GM23338 (cell line): ENCODE measurements around the gene LAMA1. TPM values are rescaled to one million over a fixed set of nuclear protein-coding genes. Genes with fewer than 3 reads are reported as not detected.

ENCODE experiments used
- ATAC-seq: fragments of 200-7000 bp; cut with Tn5 transposase; 3 replicates; pipeline ENCODE4 v1.9.1; 2020
- DNase-seq: peaks from one replicate; pipeline ENCODE4 v3.0.0-alpha.2; 2015; ENCODE audit warnings: low spot score
- H2AFZ ChIP-seq: fragments of 200-600 bp; sonication (generic); 2 replicates; pipeline ENCODE4 v1.8.0; 2016; ENCODE audit warnings: antibody characterized with exemption, mild to moderate bottlenecking, moderate library complexity
- H3F3A ChIP-seq: fragments of 200-600 bp; sonication (generic); replicated peaks from 2 replicates; pipeline ENCODE4 v1.8.0; 2017; ENCODE audit warnings: antibody characterized with exemption, mixed run types, low read depth
- H3K27ac ChIP-seq: fragments of 200-600 bp; sonication (generic); 2 replicates; pipeline ENCODE4 v1.6.1; 2016; ENCODE audit warnings: low read depth
- H3K27me3 ChIP-seq: fragments of 200-600 bp; sonication (generic); 2 replicates; pipeline ENCODE4 v1.8.0; 2016; ENCODE audit warnings: mild to moderate bottlenecking, mixed run types, moderate library complexity; ENCODE audit not compliant: insufficient read depth
- H3K36me3 ChIP-seq: fragments of 200-600 bp; sonication (generic); 2 replicates; pipeline ENCODE4 v1.8.0; 2016; ENCODE audit warnings: mild to moderate bottlenecking; ENCODE audit not compliant: insufficient read depth
- H3K4me1 ChIP-seq: fragments of 200-600 bp; sonication (generic); 2 replicates; pipeline ENCODE4 v1.8.0; 2016; ENCODE audit warnings: mild to moderate bottlenecking, moderate library complexity; ENCODE audit not compliant: insufficient read depth
- H3K4me2 ChIP-seq: fragments of 200-600 bp; sonication (generic); 2 replicates; pipeline ENCODE4 v1.7.1; 2017; ENCODE audit warnings: mixed run types
- H3K4me3 ChIP-seq: fragments of 200-600 bp; sonication (generic); 2 replicates; pipeline ENCODE4 v1.6.1; 2016; ENCODE audit warnings: mixed run types
- H3K79me2 ChIP-seq: fragments of 200-600 bp; sonication (generic); replicated peaks from 2 replicates; pipeline ENCODE4 v1.8.0; 2017; ENCODE audit warnings: mild to moderate bottlenecking; ENCODE audit not compliant: insufficient read depth
- H3K9me2 ChIP-seq: fragments of 200-600 bp; sonication (generic); 2 replicates; pipeline ENCODE4 v1.8.0; 2017; ENCODE audit not compliant: insufficient read depth
- H4K20me1 ChIP-seq: fragments of 200-600 bp; sonication (generic); replicated peaks from 2 replicates; pipeline ENCODE4 v1.8.0; 2017; ENCODE audit warnings: mild to moderate bottlenecking; ENCODE audit not compliant: insufficient read depth
- H3K27ac Mint-ChIP-seq: 2 replicates; pipeline ENCODE4 v1.8.0; 2020; ENCODE audit warnings: inconsistent platforms, mild to moderate bottlenecking, moderate library complexity, mixed read lengths
- H3K27me3 Mint-ChIP-seq: 3 replicates; pipeline ENCODE4 v1.8.0; 2022; ENCODE audit warnings: low read depth, mild to moderate bottlenecking, moderate library complexity, mixed read lengths, inconsistent platforms; ENCODE audit not compliant: insufficient read depth, poor library complexity
- H3K36me3 Mint-ChIP-seq: 3 replicates; pipeline ENCODE4 v1.8.0; 2021; ENCODE audit warnings: low read depth, mild to moderate bottlenecking, inconsistent platforms, moderate library complexity, mixed read lengths
- H3K4me1 Mint-ChIP-seq: 3 replicates; pipeline ENCODE4 v1.8.0; 2020; ENCODE audit warnings: mild to moderate bottlenecking, inconsistent platforms, mixed read lengths
- H3K4me3 Mint-ChIP-seq: 3 replicates; pipeline ENCODE4 v1.8.0; 2021; ENCODE audit warnings: moderate library complexity, mild to moderate bottlenecking, inconsistent platforms, mixed read lengths
- H3K9me3 Mint-ChIP-seq: 3 replicates; pipeline ENCODE4 v1.8.0; 2020; ENCODE audit warnings: moderate library complexity, mild to moderate bottlenecking, inconsistent platforms, mixed read lengths
- EZH2 ChIP-seq: fragments of 200-600 bp; sonication (generic); IDR thresholded peaks from one replicate; pipeline ENCODE4 v1.8.0; 2017; ENCODE audit warnings: antibody characterized with exemption, mild to moderate bottlenecking, low read depth; ENCODE audit not compliant: unreplicated experiment
- EZH2phosphoT487 ChIP-seq: fragments of 200-600 bp; sonication (generic); IDR thresholded peaks from one replicate; pipeline ENCODE4 v1.8.1; 2018; ENCODE audit warnings: antibody characterized with exemption; ENCODE audit not compliant: unreplicated experiment
- NANOG ChIP-seq: IDR thresholded peaks from 2 replicates; pipeline ENCODE4 v1.6.1; 2016; ENCODE audit warnings: antibody characterized with exemption, borderline replicate concordance
- ZNF462 ChIP-seq: fragments of 250-450 bp; sonication (Bioruptor Pico); IDR thresholded peaks from 2 replicates; pipeline ENCODE4 v1.5.0; 2020; ENCODE audit warnings: mild to moderate bottlenecking, moderate library complexity
- polyA plus RNA-seq: library from polyadenylated mRNA; unstranded; fragments of >200 nt; fragmentation: Nextera tagmentation; extraction: Ambion mirVana; gene quantifications from 2 replicates; pipeline ENCODE4 v1.2.1, GENCODE V29; 2016
- total RNA-seq: library from RNA; depleted of rRNA; stranded (reverse); fragments of >200 nt; shearing (Covaris generic); gene quantifications from 2 replicates; pipeline ENCODE4 v1.2.3, GENCODE V29; 2014
- TF ChIP-seq, protein P1 (sequence below), 2 experiments: fragments of 200-600 bp in 1 of 2; sonication (generic) in 1 of 2; conservative IDR thresholded peaks; 2 replicates each; pipeline versions ENCODE4 v1.5.1 to v1.6.1; 2016 to 2017; ENCODE audit warnings: antibody characterized with exemption in 2 of 2, low read depth in 2 of 2, mild to moderate bottlenecking in 2 of 2, moderate library complexity in 1 of 2
- TF ChIP-seq, protein P2 (sequence below): IDR thresholded peaks from one replicate; pipeline ENCODE4 v1.6.1; 2018; ENCODE audit warnings: antibody characterized with exemption; ENCODE audit not compliant: unreplicated experiment

LAMA1 gene
- total and polyA plus RNA-seq, 2 experiments from 2014 or later, result 14.8 to 52.3 TPM

DNA sequence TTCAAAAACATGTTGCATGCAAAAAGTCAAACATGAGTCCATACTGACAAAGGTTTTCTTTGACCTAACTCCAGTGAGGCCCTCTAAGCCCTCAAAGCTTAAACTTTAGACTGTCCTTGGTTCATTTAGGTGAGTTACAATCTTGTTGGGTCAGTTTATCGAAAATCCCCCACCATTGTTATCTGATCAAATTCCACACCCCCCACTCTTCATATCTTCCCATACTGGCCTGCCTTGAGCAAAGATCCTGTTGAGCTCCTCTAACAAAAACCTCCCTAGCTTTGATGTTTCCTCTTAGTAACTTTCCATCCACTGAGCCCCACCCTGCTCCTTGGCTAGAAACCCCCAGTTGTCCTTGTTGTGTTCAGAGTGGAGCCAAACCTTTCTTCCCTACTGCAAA is 194.4 kb downstream of the LAMA1 start:
- no peak overlapping the region for H3K4me3 Mint-ChIP-seq
- H3K4me1 ChIP-seq, result no peaks in the 10 kb centered on the region
- H3K27me3 ChIP-seq, result no peaks in the 10 kb centered on the region
- no peaks in the 10 kb centered on the region for H3K27me3 Mint-ChIP-seq
- no peaks in the 10 kb centered on the region; the same call in 1 of the 3 replicates for H3K36me3 Mint-ChIP-seq
- DNase-seq (no peak), ATAC-seq (no peak)
- no peaks in the 10 kb centered on the region for H4K20me1 ChIP-seq
- no peaks in the 10 kb centered on the region for H3K9me2 ChIP-seq
- no peak overlapping the region for H3K27ac ChIP-seq
- TF ChIP-seq ZNF462, result no peak
- no peak overlapping the region for H3K4me2 ChIP-seq
- no peak overlapping the region for H3K27ac Mint-ChIP-seq
- H2AFZ ChIP-seq, result no peak overlapping the region
- H3K4me3 ChIP-seq, result no peak overlapping the region
- no peaks in the 10 kb centered on the region for H3K79me2 ChIP-seq
- H3K9me3 Mint-ChIP-seq, result no peaks in the 10 kb centered on the region; the same call in 2 of the 3 replicates
- no peaks in the 10 kb centered on the region for H3K4me1 Mint-ChIP-seq
- H3F3A ChIP-seq, result no peaks in the 10 kb centered on the region
- no peaks in the 10 kb centered on the region for H3K36me3 ChIP-seq

DNA sequence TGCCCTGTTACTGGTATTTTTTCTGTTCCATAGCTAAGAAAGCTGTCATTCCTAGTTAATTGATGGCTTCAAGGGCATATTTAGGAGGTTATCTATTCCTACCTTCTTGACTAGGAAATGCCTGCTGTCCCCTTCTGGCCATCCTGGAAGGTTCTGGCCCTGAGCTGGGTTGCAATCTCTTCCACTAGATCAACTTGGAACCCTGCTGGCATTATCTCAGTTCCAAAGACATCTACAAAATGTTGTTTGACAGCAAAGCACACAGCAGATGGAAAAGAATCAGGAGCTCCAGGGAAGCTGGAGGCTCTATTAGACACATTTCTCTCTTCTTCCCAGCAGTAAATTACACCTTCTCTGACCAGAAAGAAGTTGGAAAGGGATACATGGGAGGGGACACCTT is 196.0 kb downstream of the LAMA1 start:
- ATAC-seq (no peak), DNase-seq (no peak)
- Histone ChIP-seq H3K4me3 (no peak overlapping the region), H3F3A (no peaks in the 10 kb centered on the region), H4K20me1 (no peaks in the 10 kb centered on the region), H3K36me3 (no peaks in the 10 kb centered on the region), H3K4me1 (no peaks in the 10 kb centered on the region), H3K79me2 (no peaks in the 10 kb centered on the region), H3K9me2 (no peaks in the 10 kb centered on the region), H3K27ac (no peak overlapping the region), H3K4me2 (no peak overlapping the region), H2AFZ (no peak overlapping the region), H3K27me3 (no peaks in the 10 kb centered on the region)
- Mint-ChIP-seq H3K27ac (no peak overlapping the region), H3K27me3 (no peaks in the 10 kb centered on the region), H3K36me3 (no peaks in the 10 kb centered on the region; the same call in 1 of the 3 replicates), H3K4me1 (no peaks in the 10 kb centered on the region), H3K4me3 (no peak overlapping the region), H3K9me3 (no peaks in the 10 kb centered on the region; the same call in 2 of the 3 replicates)
- no peak for TF ChIP-seq EZH2
- no peak for TF ChIP-seq EZH2phosphoT487
- TF ChIP-seq, protein P1, sequence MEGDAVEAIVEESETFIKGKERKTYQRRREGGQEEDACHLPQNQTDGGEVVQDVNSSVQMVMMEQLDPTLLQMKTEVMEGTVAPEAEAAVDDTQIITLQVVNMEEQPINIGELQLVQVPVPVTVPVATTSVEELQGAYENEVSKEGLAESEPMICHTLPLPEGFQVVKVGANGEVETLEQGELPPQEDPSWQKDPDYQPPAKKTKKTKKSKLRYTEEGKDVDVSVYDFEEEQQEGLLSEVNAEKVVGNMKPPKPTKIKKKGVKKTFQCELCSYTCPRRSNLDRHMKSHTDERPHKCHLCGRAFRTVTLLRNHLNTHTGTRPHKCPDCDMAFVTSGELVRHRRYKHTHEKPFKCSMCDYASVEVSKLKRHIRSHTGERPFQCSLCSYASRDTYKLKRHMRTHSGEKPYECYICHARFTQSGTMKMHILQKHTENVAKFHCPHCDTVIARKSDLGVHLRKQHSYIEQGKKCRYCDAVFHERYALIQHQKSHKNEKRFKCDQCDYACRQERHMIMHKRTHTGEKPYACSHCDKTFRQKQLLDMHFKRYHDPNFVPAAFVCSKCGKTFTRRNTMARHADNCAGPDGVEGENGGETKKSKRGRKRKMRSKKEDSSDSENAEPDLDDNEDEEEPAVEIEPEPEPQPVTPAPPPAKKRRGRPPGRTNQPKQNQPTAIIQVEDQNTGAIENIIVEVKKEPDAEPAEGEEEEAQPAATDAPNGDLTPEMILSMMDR (conservative IDR thresholded peaks at IDR 0.05; ENCODE audit: low read depth in 2 of 2), result no peak
- TF ChIP-seq, protein P2, sequence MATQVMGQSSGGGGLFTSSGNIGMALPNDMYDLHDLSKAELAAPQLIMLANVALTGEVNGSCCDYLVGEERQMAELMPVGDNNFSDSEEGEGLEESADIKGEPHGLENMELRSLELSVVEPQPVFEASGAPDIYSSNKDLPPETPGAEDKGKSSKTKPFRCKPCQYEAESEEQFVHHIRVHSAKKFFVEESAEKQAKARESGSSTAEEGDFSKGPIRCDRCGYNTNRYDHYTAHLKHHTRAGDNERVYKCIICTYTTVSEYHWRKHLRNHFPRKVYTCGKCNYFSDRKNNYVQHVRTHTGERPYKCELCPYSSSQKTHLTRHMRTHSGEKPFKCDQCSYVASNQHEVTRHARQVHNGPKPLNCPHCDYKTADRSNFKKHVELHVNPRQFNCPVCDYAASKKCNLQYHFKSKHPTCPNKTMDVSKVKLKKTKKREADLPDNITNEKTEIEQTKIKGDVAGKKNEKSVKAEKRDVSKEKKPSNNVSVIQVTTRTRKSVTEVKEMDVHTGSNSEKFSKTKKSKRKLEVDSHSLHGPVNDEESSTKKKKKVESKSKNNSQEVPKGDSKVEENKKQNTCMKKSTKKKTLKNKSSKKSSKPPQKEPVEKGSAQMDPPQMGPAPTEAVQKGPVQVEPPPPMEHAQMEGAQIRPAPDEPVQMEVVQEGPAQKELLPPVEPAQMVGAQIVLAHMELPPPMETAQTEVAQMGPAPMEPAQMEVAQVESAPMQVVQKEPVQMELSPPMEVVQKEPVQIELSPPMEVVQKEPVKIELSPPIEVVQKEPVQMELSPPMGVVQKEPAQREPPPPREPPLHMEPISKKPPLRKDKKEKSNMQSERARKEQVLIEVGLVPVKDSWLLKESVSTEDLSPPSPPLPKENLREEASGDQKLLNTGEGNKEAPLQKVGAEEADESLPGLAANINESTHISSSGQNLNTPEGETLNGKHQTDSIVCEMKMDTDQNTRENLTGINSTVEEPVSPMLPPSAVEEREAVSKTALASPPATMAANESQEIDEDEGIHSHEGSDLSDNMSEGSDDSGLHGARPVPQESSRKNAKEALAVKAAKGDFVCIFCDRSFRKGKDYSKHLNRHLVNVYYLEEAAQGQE, result no peak
- no peak for TF ChIP-seq NANOG
